ENCODE results near the gene PUSL1.

DNA sequence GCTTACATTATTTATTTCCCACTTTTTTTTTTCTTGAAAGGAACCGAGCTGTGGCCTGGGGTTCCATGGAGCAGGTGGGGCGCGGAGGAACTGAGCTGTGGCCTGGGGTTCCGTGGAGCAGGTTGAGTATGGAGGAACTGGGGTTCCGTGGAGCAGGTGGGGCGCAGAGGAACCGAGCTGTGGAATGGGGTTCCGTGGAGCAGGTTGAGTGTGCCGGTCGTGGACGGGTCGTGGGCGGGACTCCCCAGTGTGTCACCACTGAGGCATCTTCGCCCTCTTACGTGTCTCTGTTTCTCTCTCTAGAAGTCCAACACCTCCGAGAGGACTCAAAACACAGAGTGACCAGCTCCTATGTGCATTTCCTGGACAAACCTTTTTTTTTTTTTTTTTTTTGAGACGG is 29.4 kb upstream of the PUSL1 start:
- TF ChIP-seq, protein P1, sequence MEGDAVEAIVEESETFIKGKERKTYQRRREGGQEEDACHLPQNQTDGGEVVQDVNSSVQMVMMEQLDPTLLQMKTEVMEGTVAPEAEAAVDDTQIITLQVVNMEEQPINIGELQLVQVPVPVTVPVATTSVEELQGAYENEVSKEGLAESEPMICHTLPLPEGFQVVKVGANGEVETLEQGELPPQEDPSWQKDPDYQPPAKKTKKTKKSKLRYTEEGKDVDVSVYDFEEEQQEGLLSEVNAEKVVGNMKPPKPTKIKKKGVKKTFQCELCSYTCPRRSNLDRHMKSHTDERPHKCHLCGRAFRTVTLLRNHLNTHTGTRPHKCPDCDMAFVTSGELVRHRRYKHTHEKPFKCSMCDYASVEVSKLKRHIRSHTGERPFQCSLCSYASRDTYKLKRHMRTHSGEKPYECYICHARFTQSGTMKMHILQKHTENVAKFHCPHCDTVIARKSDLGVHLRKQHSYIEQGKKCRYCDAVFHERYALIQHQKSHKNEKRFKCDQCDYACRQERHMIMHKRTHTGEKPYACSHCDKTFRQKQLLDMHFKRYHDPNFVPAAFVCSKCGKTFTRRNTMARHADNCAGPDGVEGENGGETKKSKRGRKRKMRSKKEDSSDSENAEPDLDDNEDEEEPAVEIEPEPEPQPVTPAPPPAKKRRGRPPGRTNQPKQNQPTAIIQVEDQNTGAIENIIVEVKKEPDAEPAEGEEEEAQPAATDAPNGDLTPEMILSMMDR (IDR thresholded peaks at IDR 0.05), result no peak
- TF ChIP-seq POLR2A (IDR thresholded peaks at IDR 0.05), result no peak

Data from lower leg skin (tissue), 3 donors.